Jurkat, Clone E6-1 (cell line): Measurements from ENCODE around the gene SCYGR8. TPM values are rescaled to one million over a fixed set of nuclear protein-coding genes. Genes with fewer than 3 reads are reported as not detected.
"Not testable (repeated sequence)": the region's sequence is repeated elsewhere in the genome, so short reads cannot be mapped to it uniquely, and the experiment has no call there.

Experiments used
- DNase-seq: peaks from one replicate; pipeline ENCODE4 v3.0.0-alpha.2; 2011; ENCODE audit warnings: low read depth, low spot score
- H3K4me3 ChIP-seq: 2 replicates; pipeline ENCODE4 v1.5.1; 2011; ENCODE audit warnings: mild to moderate bottlenecking, low read length, control low read depth, moderate library complexity
- polyA plus RNA-seq: library from polyadenylated mRNA; unstranded; fragments of >200 nt; gene quantifications from one replicate; pipeline ENCODE4 v1.2.1, GENCODE V29; 2012; ENCODE audit warnings: missing spikeins; ENCODE audit not compliant: insufficient read length, insufficient read depth

Gene SCYGR8, protein sequence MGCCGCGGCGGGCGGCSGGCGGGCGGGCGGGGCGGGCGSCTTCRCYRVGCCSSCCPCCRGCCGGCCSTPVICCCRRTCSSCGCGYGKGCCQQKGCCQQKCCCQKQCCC
- not detected for polyA plus RNA-seq

DNA sequence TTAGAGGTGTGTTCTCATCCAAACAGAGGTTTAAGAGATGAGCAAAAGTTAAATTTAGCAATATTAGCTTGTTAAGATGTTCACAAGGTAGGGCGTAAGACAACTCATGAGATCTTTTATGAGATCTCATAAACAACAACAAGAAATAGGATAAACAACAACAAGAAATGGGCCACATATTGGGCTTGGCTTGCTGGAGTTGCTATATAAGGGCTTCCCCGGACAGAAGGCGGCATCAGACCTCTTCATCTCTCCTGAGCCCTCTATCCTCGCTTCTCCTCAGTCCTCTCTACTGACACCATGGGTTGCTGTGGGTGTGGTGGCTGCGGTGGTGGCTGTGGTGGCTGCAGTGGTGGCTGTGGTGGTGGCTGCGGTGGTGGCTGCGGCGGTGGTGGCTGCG lies at the start of gene SCYGR8:
Gene SCYGR8, plus strand, starts transcription at position 301 of the 400 bp plus-strand sequence. Its CDS starts 0 bp downstream, at position 301.
- H3K4me3 ChIP-seq, result no peak within 1 kb of the TSS
- DNase-seq, result no peak

DNA sequence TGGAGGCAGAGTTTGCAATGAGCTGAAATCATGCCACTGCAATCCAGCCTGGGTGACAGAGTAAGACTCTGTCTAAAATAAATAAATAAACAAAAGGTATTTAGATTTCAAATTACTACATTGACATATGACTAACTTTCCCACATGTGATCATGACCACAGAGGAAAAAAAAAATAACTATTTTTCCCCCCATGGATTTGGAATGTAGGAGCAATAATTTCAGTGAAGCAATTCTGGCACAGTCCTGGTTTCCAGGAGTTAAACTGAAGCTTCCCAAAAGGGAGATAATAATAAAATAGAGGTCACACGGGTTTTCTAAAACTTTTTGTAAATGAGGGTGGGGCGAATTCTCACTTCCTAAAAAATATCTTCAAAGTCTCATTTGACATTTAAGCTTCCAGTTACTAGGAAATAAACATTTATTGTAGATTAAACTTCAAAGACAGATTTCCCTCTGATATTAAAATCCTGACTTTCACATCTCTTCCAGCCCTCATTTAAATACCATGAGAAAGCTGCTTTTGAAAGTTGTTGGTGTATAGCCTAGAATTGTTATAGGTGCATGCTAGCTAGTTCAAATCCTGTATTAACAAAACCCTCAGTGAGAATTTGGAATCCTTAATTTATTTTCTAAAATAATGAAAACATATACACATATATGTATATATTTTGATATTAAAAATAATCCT lies 48.6 kb upstream of the SCYGR8 start:
- H3K4me3 ChIP-seq, result no peak overlapping the region
- DNase-seq, result no peak

DNA sequence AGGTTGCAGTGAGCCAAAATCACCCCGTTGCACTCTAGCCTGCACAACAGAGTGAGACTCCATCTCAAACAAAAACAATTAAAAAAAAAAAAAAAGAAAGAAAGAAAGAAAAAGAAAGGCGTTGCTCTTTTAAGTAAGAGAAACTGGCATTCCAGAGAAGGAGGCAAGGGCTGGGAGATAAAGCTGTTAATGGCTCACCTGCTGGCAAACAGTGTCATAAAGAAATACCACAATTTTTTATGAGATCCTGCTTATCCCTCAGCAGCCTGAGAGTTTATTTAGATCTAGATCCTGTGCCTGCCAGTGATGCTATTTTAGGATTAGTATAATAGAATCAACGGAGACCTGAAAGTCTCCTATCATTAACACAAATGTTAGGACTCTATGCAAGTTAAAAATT lies 44.1 kb upstream of the SCYGR8 start:
- DNase-seq, result no peak
- H3K4me3 ChIP-seq, result no peak overlapping the region

DNA sequence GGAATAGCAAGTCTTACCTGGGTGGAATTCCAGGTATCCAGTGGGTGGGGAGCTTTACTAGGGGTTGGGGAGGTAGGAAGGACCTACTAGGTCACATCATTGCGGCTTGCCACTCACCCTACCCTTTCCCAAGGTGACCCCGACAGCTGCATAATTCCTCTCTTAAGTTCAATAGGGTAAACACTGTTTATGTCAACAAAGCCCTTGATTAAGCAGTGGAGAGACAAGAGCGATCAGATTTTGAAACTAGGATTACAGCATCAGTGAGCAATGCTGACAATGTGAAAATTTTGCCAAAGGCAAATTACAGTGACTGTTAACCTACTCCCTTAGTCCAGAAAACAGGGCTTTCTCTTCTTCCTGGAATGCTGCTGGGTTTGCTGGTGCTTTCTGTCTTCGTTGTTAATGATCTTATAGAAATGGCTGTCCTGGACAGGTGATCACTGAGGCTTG lies 42.4 kb upstream of the SCYGR8 start:
- no peak for DNase-seq
- H3K4me3 ChIP-seq, result no peak overlapping the region

DNA sequence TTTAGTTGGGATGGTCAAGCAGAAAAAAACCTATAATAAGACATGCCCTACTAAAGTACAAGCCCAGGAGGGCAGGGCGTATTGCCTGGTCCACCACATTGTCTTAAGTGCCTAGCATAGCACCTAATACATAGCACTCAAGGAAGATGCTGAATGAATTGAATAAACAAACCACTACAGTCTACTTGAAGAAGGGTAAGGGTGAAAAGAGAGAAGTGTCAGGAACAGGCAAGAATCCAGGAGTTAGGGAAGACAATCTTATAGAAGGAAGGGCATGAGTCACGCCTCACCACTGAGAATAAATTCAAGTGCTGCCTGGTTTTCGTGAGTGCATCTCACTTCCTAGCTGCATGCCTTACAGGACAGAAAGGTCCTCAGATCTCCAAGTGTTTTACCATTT lies 41.7 kb upstream of the SCYGR8 start:
- no peak overlapping the region for H3K4me3 ChIP-seq
- no peak for DNase-seq

DNA sequence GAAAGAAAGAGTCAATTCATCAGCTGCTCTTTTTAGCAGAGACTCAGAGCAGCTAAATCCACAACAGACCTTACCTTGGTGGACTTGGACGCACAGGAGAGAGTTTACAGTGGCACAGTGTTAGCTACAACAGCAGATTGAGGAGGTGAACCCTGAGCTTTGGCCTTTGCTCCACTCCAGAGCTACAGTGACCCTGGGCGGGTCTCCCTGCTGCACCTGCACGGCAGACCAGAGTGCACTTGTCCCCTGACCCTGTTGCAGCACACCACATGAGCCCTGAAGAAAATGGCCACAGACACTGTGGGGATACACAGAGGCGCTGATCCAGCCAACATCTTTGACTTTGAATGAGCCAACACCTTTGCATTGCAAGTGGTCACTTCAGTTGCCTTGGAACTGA lies 38.8 kb upstream of the SCYGR8 start:
- DNase-seq, result no peak
- no peak overlapping the region for H3K4me3 ChIP-seq

DNA sequence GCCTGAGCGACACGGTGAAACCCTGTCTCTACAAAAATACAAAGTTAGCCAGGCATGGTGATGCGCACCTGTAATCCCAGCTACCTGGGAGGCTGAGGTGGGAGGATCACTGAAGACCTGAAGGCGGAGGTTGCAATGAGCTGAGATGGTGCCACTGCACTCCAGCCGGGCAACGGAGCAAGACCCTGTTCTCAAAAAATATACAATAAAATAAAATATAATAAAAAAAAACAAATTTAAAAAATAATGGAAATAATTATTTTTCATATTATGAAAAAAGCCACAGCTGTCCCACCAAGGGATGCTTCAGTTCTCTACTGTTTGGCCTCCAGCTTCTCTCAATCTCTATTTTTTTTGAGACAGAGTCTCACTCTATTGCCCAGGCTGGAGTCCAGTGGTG lies 38.3 kb upstream of the SCYGR8 start:
- DNase-seq, result no peak
- H3K4me3 ChIP-seq, result no peak overlapping the region

DNA sequence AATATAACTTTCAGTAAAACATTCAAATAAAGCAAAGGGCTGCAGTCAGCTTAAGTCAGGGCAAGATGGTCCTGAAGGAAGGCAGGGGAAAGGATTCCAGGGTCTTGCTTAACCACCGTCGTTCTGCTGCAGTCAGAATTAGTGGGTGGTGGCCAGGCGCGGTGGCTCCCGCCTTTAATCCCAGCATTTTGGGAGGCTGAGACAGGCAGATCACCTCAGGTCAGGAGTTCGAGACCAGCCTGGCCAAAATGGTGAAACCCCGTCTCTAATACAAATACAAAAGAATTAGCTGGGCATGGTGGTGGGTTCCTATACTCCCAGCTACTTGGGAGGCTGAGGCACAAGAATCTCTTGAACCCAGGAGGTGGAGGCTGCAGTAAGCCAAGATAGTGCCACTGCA lies 34.7 kb upstream of the SCYGR8 start:
- no peak overlapping the region for H3K4me3 ChIP-seq
- DNase-seq, result no peak

DNA sequence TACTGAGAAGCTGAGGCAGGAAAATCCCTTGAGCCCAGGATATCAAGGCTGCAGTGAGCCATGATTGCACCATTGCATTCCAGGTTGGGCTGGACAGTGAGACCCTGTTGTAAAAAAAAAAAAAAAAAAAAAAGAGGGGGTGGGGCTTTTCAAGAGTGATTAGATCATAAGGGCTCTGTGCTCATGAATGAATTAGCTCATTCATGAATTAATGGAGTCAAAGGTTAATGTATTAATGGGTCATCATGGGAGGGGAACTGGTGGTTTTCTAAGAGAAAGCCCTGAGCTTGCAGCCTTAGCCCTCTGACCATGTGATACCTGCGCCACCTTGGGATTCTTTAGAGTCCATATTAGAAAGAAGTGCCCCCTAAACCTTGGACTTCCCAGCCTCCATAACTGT lies 32.4 kb upstream of the SCYGR8 start:
- H3K4me3 ChIP-seq, result no peak overlapping the region
- no peak for DNase-seq

DNA sequence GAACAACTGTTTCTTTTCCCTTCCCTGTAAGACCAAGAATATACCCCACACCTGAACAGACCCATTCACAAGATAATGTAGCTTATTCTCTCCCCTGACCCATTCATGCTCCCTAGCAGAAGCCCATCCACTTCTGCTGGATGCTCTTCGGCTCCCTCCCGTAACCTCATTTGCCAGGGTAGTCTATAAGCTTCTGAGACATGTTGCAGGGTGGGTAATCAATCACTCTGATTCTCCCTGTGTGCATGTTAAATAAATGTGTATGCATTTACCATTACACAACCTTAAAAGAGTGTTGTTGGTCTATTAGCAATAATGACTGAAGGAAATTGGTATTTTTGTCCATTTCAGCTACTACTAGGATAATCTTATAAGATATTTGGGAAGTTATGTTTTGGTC lies 29.2 kb upstream of the SCYGR8 start:
- no peak for DNase-seq
- H3K4me3 ChIP-seq, result no peak overlapping the region

DNA sequence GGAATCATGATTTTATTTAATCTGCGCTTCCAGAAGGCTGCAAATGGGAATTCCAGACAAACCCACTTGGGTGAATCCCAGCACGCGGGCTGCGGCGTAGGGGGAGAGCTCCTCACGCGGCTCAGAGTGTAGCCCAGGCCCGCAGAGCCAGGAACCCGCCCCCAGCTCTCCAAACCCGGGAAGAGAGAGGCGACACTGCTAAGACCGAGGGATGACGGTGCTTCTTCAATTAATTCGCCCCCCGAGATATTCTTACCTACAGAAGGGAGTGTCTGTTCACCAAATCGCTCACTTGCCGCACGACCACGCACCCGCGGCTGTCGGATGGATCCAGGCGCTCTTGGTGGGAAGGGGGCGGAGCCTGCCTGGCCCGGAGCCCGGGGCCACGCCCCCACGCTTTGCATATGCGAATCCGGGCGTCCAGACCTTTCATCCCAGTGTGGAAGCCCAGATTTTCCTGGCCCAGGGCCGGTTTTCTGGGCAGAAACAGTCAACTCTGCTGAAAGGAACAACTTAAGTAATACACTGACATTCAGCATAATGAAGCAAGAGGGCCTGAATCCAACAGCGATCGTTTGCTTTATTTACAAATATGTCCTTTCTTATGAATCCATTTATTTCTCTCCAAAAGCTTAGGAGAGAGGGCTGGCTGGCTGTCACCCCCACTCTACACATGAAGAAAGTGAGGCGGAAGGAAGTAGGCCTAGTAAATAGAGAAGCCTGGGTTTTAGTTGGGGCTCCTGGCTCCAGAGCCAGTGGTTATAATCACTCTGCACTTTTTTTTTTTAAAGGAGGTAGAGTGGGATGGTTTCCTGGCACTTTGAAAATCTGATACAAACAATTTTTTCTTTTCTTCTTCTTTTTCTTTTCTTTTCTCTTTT lies 27.8 kb upstream of the SCYGR8 start, which contains the start of gene SLC19A3:
Gene SLC19A3, minus strand, starts transcription at position 342 of the 881 bp plus-strand sequence. CDS start 15,710 bp downstream, outside the sequence.
- DNase-seq, result no peak
- H3K4me3 ChIP-seq, result no peak within 1 kb of the TSS

DNA sequence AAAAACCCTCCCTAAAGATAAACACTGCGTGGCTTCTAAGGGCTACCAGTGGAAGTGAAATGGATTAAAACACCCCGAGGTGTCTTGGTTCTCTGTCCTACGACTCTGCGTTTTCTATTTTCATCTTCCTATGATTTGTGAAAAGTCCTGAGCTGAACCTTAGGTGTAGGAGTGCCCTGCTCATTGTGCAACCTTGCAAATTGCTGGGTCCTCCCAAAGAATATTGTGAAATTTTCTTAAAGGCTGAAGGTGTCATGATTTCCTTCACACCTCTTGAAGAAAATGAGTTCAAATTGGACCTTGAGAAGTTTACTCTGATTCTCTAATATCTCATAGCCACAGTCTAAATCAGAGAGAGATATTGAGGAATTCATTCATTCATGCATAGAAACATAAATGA lies 26.1 kb upstream of the SCYGR8 start:
- no peak for DNase-seq
- H3K4me3 ChIP-seq, result no peak overlapping the region

DNA sequence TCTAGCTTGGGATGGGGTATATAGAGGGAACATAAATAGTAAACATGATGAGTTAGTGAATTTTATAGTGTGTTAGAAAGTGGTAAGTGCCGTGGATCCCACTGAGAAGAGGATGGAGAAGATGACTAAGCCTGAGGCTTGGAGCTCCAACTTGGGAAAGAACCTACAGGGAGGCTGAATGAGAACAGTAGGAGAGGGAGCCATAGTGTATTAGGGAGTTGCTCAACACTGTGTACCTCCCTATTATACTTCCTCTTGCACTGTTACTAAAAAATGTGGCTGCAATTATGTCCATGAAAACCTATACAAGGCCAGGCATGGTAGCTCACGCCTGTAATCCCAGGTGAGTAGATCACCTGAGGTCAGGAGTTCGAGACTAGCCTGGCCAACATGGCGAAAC lies 25.0 kb upstream of the SCYGR8 start:
- no peak for DNase-seq
- H3K4me3 ChIP-seq, result no peak overlapping the region

DNA sequence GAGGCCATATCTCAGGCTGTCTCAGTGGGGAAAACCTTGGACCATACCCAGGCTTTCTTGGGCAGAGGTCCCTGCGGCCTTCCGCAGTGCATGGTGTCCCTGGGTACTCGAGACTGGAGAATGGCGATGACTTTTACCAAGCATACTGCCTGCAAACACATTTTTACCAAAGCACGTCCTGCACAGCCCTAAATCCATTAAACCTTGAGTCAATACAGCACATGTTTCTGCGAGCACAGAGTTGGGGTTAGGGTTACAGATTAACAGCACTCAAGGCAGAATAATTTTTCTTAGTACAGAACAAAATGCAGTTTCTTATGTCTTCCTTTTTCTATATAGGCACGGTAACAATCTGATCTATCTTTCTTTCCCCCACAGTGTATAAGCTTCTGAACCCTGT lies 22.9 kb upstream of the SCYGR8 start:
- DNase-seq, result not testable (repeated sequence)

DNA sequence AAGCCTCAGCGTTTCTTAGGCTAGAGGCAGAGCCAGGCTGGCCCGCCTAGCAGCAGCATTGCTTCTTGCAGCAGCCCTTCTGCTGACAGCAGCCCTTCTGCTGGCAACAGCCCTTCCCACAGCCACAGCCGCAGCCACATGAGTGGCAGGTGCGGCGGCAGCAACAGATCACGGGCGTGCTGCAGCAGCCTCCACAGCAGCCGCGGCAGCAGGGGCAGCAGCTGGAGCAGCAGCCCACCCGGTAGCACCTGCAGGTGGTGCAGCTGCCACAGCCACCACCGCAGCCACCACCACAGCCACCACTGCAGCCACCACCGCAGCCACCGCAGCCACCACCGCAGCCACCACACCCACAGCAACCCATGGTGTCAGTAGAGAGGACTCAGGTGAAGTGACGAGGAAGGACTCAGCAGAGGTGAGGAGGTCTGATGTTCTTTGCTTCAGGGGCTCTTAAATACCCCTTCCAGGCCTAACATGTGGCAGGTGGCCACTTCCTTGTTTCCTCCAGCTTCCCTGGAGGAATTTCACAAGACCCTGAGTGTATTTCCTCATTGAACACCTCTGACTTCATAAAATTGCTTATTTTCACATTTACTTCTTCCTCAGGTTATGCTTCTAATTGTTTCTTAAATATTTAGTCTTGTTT lies 21.2 kb upstream of the SCYGR8 start, which contains the start of gene SCYGR6:
Gene SCYGR6, minus strand, starts transcription at position 364 of the 646 bp plus-strand sequence. Its CDS starts 0 bp downstream, at position 364.
- no peak within 1 kb of the TSS for H3K4me3 ChIP-seq
- DNase-seq, result peak; percentile 17

More for the DNA sequence above, 22.9 kb upstream of the SCYGR8 start:
- not testable (repeated sequence) for H3K4me3 ChIP-seq

DNA sequence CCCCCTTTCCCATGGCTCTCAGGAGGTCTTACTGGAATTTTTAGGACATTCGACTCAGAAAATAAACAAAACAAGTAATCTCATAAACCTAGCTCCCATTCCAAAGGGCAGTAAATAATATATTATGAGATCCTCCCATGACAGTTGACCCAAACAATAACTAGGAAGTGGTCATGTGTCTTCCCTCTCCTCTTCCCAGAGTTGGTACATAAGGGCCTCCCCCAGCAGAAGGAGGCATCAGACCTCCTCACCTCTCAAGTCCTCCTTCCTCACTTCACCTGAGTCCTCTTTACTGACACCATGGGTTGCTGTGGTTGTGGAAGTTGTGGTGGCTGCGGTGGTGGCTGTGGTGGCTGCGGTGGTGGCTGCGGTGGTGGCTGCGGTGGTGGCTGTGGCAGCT lies 17.7 kb upstream of the SCYGR8 start, which contains the start of gene SCYGR7:
Gene SCYGR7, plus strand, starts transcription at position 301 of the 400 bp plus-strand sequence. Its CDS starts 0 bp downstream, at position 301.
- no peak within 1 kb of the TSS for H3K4me3 ChIP-seq
- DNase-seq, result no peak

DNA sequence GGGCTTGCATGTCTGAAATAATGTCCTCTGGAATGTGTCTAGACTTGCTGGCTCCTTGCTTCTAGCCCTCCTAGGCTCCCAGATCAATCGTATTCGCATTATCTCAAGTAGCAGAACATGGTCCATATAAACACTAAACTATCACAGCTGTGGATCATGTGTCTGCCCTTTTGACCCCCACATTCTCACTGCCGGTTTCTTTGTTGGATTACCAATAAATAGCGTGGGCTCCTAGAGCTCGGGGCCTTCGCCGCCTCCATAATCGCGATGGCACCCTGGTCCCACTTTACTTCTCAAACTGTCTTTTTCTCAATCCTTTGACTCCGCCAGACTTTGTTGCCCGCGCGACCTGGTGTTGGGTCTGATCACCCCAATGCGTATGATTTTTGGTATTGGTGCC lies 6.3 kb upstream of the SCYGR8 start:
- H3K4me3 ChIP-seq, result no peak overlapping the region
- DNase-seq, result no peak

DNA sequence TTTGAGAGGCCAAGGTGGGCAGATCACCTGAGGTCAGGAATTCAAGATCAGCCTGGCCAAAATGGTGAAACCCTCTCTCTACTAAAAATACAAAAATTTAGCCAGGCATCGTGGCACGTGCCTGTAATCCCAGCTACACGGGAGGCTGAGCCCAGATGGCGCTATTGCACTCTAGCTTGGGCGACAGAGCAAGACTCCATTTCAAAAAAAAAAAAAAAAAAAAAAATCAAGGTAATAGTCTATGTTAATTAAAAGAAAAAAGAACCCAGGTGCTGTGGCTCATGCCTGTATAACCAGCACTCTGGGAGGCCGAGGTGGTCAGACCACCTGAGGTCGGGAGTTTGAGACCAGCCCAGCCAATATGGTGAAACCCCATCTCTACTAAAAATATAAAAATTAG lies 5.0 kb upstream of the SCYGR8 start:
- DNase-seq, H3K4me3 ChIP-seq: not testable (repeated sequence)

DNA sequence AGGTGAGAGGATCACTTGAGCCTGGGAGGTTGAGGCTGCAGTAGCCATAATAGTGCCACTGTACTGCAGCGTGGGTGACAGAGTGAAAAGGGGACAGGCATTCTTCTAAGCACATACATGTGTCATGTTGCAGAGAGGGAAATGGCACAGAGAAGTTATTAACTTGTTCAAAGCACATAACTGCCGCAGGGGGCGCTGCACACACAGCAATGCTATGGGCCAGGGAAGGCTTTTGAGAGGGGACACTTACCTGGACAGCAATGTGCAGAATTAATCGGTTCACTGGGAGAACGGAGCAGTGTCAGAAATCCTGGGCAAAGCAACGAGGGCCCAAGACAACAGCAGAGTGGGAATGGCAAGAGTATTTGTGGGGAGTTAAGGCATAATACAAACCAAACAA lies 2.4 kb downstream of the SCYGR8 start:
- H3K4me3 ChIP-seq, result no peak overlapping the region
- DNase-seq, result peak; percentile 7
